Upper lobe of right lung (tissue), 1 donor: Measurements from ENCODE around the gene PAK4. TPM values are rescaled to one million over a fixed set of nuclear protein-coding genes. Genes with fewer than 3 reads are reported as not detected.

ENCODE experiments used
- ATAC-seq: fragments of 200-7000 bp; cut with Tn5 transposase; one replicate; pipeline ENCODE4 v1.9.1; 2020; ENCODE audit warnings: mild to moderate bottlenecking, moderate library complexity
- DNase-seq: peaks from one replicate; pipeline ENCODE4 v3.0.0-alpha.2; 2020
- H3K27ac ChIP-seq: fragments of 200-600 bp; one replicate; pipeline ENCODE4 v1.8.0; 2022
- H3K27me3 ChIP-seq: fragments of 200-600 bp; one replicate; pipeline ENCODE4 v1.8.0; 2022; ENCODE audit warnings: mild to moderate bottlenecking
- H3K36me3 ChIP-seq: fragments of 200-600 bp; one replicate; pipeline ENCODE4 v1.8.0; 2022
- H3K4me1 ChIP-seq: fragments of 200-600 bp; one replicate; pipeline ENCODE4 v1.8.0; 2022
- H3K4me3 ChIP-seq: fragments of 200-600 bp; one replicate; pipeline ENCODE4 v1.8.0; 2022; ENCODE audit warnings: mild to moderate bottlenecking
- H3K9me3 ChIP-seq: fragments of 200-600 bp; one replicate; pipeline ENCODE4 v1.8.0; 2022
- intact Hi-C: fragments of 100-400 bp; cut with DNase I; formaldehyde crosslinking; loops from one replicate; pipeline ENCODE4 v1.11.0; 2022
- total RNA-seq: library from RNA; stranded (reverse); fragmentation: NEBNext Ultra II Directional; extraction: Animal tissue kit (Norgen Biotek cat#: 25700); gene quantifications from one replicate; pipeline ENCODE4 v1.2.1, GENCODE V29; 2021
- TF ChIP-seq, protein P1 (sequence below): fragments of 200-600 bp; IDR thresholded peaks from one replicate; pipeline ENCODE4 v1.8.0; 2022; ENCODE audit warnings: antibody characterized with exemption
- donor health status: DM: no; HTN: yes; CAD: no; lungs with severe emphysema.

The PAK4 gene
- total RNA-seq, 1 donor from 2014 or later, result 72.8 TPM

DNA sequence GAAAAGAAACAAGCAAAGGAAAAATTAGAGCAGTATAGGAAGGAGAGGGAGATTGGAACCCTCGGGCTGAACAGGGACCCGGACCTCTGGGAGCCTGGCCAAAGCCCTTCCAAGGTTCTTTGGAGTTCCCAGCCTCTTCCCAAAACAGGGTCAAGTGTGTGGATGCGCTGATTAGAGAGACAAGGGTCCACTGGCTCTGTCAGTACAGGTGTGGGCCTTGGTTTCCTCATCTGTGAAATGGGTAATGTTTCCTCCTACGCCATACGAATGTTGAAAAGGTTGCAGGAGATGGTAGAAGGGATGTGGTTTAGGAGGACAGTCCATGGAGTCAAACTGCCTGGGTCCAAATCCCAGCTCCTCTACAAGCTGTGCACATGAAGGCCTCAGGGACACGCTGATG is 80.5 kb downstream of the PAK4 start:
- no peak for ATAC-seq

DNA sequence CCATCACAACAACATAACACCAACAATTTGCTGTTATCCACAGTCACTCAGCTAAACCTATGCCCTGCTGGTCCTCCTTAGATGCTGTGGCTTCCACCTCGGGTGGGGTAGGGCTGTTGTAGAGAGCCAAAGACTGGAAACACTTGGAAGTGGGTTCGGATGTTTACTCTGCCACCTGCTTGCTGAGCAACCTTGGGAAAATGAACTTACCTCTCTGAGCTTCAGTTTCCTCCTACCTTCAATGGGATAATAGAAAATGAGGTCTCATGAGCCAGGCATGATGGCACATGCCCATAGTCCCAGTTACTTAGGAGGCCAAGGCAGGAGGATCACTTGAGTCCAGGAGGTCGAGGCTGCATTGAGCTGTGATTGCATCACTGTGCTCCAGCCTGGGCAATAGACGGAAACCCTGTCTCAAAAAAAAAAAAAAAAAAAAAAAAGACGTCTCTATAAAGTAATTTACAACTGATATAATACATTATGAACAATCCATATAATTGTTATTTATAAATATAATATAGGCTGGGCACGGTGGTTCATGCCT is 81.8 kb downstream of the PAK4 start:
- Histone ChIP-seq H3K4me1 (no peaks in the 10 kb centered on the region), H3K36me3 (no peaks in the 10 kb centered on the region), H3K27ac (no peak overlapping the region), H3K9me3 (no peaks in the 10 kb centered on the region), H3K4me3 (no peak overlapping the region), H3K27me3 (peaks cover 23% of the 10 kb centered on the region)
- DNase-seq (no peak), ATAC-seq (no peak)
- intact Hi-C loops, result no loop called here
- TF ChIP-seq, protein P1, sequence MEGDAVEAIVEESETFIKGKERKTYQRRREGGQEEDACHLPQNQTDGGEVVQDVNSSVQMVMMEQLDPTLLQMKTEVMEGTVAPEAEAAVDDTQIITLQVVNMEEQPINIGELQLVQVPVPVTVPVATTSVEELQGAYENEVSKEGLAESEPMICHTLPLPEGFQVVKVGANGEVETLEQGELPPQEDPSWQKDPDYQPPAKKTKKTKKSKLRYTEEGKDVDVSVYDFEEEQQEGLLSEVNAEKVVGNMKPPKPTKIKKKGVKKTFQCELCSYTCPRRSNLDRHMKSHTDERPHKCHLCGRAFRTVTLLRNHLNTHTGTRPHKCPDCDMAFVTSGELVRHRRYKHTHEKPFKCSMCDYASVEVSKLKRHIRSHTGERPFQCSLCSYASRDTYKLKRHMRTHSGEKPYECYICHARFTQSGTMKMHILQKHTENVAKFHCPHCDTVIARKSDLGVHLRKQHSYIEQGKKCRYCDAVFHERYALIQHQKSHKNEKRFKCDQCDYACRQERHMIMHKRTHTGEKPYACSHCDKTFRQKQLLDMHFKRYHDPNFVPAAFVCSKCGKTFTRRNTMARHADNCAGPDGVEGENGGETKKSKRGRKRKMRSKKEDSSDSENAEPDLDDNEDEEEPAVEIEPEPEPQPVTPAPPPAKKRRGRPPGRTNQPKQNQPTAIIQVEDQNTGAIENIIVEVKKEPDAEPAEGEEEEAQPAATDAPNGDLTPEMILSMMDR, result no peak

More for the DNA sequence above, 80.5 kb downstream of the PAK4 start:
- intact Hi-C loops, result no loop called here
- TF ChIP-seq, protein P1, result no peak
- Histone ChIP-seq H3K4me1 (no peaks in the 10 kb centered on the region), H3K4me3 (no peak overlapping the region), H3K27me3 (peaks cover 30% of the 10 kb centered on the region), H3K9me3 (no peaks in the 10 kb centered on the region), H3K27ac (no peak overlapping the region), H3K36me3 (no peaks in the 10 kb centered on the region)
- no peak for DNase-seq

DNA sequence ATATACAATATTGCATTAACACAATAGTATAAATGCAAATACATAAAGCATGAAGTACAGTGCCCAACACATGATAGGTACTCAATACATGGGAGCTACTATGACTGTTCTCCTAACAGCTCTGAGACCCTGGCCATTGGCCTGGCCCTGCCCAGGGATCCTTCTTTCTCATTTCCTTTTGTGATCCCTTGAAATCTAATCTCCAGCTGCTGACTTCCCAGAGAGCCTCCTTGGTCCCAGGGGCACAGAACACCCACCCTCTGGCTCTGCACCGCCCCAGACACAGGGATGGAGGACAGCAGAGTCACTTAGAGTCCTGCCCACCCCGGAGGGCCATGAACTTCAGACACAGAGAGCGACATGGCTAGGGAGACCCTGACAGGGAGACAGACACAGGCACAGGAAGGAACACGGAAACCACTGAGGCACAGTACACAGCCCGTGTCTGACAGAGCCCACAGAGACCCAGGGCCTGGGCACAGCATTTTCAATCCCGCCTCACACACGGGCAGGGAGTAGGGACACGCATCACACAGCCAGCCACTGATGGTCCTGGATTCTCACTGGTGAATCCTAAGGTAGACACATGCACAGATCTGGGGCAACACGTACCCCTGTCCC is 82.7 kb downstream of the PAK4 start:
- Histone ChIP-seq H3K27me3 (peaks cover 15% of the 10 kb centered on the region), H3K36me3 (no peaks in the 10 kb centered on the region), H3K4me1 (no peaks in the 10 kb centered on the region), H3K27ac (no peak overlapping the region), H3K4me3 (no peak overlapping the region), H3K9me3 (no peaks in the 10 kb centered on the region)
- intact Hi-C loops, result no loop called here
- DNase-seq, result no peak
- no peak for ATAC-seq
- TF ChIP-seq, protein P1, result no peak

DNA sequence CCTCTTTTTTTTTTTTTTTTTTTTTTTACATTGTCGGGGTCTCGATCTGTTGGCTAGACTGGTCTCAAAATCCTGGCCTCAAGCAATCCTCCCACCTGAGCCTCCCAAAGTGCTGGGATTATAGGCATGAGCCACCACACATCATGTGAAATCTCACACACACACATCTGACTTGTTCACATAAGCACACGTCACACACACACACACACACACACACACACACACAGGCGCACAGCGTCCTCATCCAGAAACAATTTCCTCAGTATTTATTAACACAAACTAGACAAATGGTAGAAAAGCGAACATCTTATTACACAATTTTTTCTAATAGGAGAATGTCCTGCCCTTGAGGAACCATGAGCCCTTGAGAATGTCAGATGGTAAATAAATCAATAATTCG is 83.6 kb downstream of the PAK4 start:
- Histone ChIP-seq H3K36me3 (no peaks in the 10 kb centered on the region), H3K27me3 (peaks cover 6% of the 10 kb centered on the region), H3K27ac (no peak overlapping the region), H3K4me1 (no peaks in the 10 kb centered on the region), H3K4me3 (no peak overlapping the region), H3K9me3 (no peaks in the 10 kb centered on the region)
- TF ChIP-seq, protein P1, result no peak
- intact Hi-C loops, result no loop called here
- ATAC-seq (no peak), DNase-seq (no peak)

DNA sequence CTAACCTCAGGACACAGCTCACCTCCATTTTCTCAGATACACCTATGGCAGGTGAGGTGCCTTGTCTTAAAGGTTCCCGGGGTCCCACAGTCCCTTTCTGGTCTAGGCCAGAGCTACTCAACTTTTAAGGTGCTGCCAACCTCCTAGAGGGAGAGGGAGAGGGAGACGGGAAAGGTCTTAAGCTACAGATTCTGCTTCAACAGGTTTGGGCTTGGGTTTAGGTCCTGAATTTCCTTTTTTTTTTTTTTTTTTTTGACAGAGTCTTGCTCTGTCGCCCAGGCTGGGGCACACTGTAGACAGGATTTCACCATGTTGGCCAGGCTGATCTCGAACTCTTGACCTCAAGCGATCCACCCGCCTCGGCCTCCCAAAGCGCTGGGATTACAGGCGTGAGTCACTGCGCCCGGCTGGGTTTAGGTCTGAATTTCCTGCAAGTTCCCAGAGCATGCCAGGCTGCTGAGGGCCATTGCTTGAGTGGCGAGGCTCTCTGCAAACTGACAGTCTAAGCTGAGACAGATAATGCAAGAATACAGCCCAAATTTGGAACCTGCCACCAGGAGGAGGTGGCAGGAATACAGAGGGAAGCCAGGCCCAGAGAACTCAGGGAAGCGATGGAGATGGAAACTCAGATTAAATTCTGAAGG is 86.3 kb downstream of the PAK4 start:
- no peaks in the 10 kb centered on the region for H3K9me3 ChIP-seq
- H3K27me3 ChIP-seq, result no peaks in the 10 kb centered on the region
- TF ChIP-seq, protein P1, result no peak
- H3K4me1 ChIP-seq, result no peaks in the 10 kb centered on the region
- DNase-seq (no peak), ATAC-seq (no peak)
- no peak overlapping the region for H3K4me3 ChIP-seq
- intact Hi-C loops, result no loop called here
- H3K27ac ChIP-seq, result no peak overlapping the region
- no peaks in the 10 kb centered on the region for H3K36me3 ChIP-seq
